ENCODE results near the gene PACS2. TPM values are rescaled to one million over a fixed set of nuclear protein-coding genes. Genes with fewer than 3 reads are reported as not detected.

The PACS2 gene
- total RNA-seq, 2 donors from 2014 or later, result 48.5 to 124 TPM

GRCh38 chr14:105385698-105386365 is 71.3 kb downstream of the PACS2 start:
- Histone ChIP-seq H3K36me3 (no peaks in the 10 kb centered on the region), H3K27ac (no peak overlapping the region), H3K4me3 (no peak overlapping the region), H3K4me1 (replicated peaks) (no peaks in the 10 kb centered on the region), H3K27me3 (replicated peaks; ENCODE audit: insufficient read depth) (no peaks in the 10 kb centered on the region), H3K9me3 (no peaks in the 10 kb centered on the region)
- DNase-seq (ENCODE audit: low spot score), result no peak
- TF ChIP-seq POLR2AphosphoS5 (IDR thresholded peaks at IDR 0.05), result no peak
- TF ChIP-seq POLR2A (IDR thresholded peaks at IDR 0.05), result no peak
- TF ChIP-seq CTCF (IDR thresholded peaks at IDR 0.05), result no peak
- intact Hi-C loops (cut with DNase I), result no loop called here
- 87% methylated on average over 22 of the region's 22 CpGs for WGBS

- Histone ChIP-seq H3K27me3 (replicated peaks; ENCODE audit: insufficient read depth) (no peaks in the 10 kb centered on the region), H3K4me3 (no peak overlapping the region), H3K9me3 (no peaks in the 10 kb centered on the region), H3K27ac (no peak overlapping the region), H3K36me3 (no peaks in the 10 kb centered on the region), H3K4me1 (replicated peaks) (no peaks in the 10 kb centered on the region)
- intact Hi-C loops (cut with DNase I), result no loop called here
- 92% methylated on average over 22 of the region's 33 CpGs for WGBS
- no peak for TF ChIP-seq CTCF (IDR thresholded peaks at IDR 0.05)
- no peak for TF ChIP-seq POLR2AphosphoS5 (IDR thresholded peaks at IDR 0.05)
- no peak for TF ChIP-seq POLR2A (IDR thresholded peaks at IDR 0.05)
- no peak for DNase-seq (ENCODE audit: low spot score)
Measured at GRCh38 chr14:105386581-105387529, 72.3 kb downstream of the PACS2 start.

DNA sequence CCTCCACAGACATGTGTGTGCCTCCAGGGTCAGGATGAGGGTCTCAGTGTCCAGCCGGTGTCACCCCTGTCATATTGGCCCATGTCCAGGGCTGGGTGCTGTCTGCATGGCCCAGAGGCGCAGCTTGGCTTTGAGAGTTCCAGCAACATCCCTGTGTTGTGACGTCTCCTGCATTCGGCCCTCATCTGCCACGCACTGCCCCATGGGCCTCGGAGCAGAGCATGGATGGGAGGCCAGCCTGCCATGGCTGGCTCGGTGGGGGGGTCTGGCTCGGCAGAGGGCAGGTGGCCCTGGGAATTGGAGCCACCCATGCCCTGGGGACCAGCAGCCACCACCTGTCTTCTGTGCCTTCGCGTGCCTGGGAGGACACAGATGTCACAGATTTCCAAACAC is 73.0 kb downstream of the PACS2 start:
- H3K36me3 ChIP-seq, result no peaks in the 10 kb centered on the region
- H3K4me3 ChIP-seq, result no peak overlapping the region
- TF ChIP-seq POLR2AphosphoS5 (IDR thresholded peaks at IDR 0.05) (no peak), POLR2A (IDR thresholded peaks at IDR 0.05) (no peak), CTCF (IDR thresholded peaks at IDR 0.05) (no peak)
- DNase-seq (ENCODE audit: low spot score), result no peak
- no peaks in the 10 kb centered on the region for H3K9me3 ChIP-seq
- WGBS, result 93% methylated on average over 9 of the region's 10 CpGs
- intact Hi-C loops (cut with DNase I), result no loop called here
- H3K27me3 ChIP-seq (replicated peaks; ENCODE audit: insufficient read depth), result no peaks in the 10 kb centered on the region
- no peaks in the 10 kb centered on the region for H3K4me1 ChIP-seq (replicated peaks)
- no peak overlapping the region for H3K27ac ChIP-seq

- WGBS, result 84% methylated on average over 25 of the region's 25 CpGs
- DNase-seq (ENCODE audit: low spot score), result no peak
- H3K27ac ChIP-seq, result no peak overlapping the region
Measured at GRCh38 chr14:105388110-105388951, 73.8 kb downstream of the PACS2 start.

More at GRCh38 chr14:105388110-105388951, 73.8 kb downstream of the PACS2 start:
- H3K4me3 ChIP-seq, result no peak overlapping the region
- intact Hi-C loops (cut with DNase I), result no loop called here
- TF ChIP-seq POLR2AphosphoS5 (IDR thresholded peaks at IDR 0.05), result no peak
- no peak for TF ChIP-seq POLR2A (IDR thresholded peaks at IDR 0.05)
- TF ChIP-seq CTCF (IDR thresholded peaks at IDR 0.05), result no peak
- no peaks in the 10 kb centered on the region for H3K27me3 ChIP-seq (replicated peaks; ENCODE audit: insufficient read depth)
- no peaks in the 10 kb centered on the region for H3K9me3 ChIP-seq
- no peaks in the 10 kb centered on the region for H3K4me1 ChIP-seq (replicated peaks)
- H3K36me3 ChIP-seq, result no peaks in the 10 kb centered on the region

All from prostate gland (tissue), 2 donors.